HepG2 (cell line): ENCODE measurements around the gene TTK. TPM values are rescaled to one million over a fixed set of nuclear protein-coding genes. Genes with fewer than 3 reads are reported as not detected.
A peak's percentile ranks its signal among the peaks of the same experiment; 100 is the strongest.

Source experiments
- ARID2 ChIP-seq: sonication (generic); formaldehyde crosslinking; IDR thresholded peaks from 2 replicates; pipeline ENCODE4 v1.8.1; 2022; ENCODE audit warnings: mild to moderate bottlenecking, missing genetic modification reagents, borderline replicate concordance
- BCL6 ChIP-seq: IDR thresholded peaks from 2 replicates; pipeline ENCODE4 v1.6.1; 2016; ENCODE audit warnings: missing genetic modification reagents, missing compliant biosample characterization
- CCDC6 ChIP-seq: sonication (generic); formaldehyde crosslinking; IDR thresholded peaks from 2 replicates; pipeline ENCODE4 v1.8.1; 2022; ENCODE audit warnings: mild to moderate bottlenecking, missing genetic modification reagents, moderate library complexity
- CREM ChIP-seq, 2 experiments: sonication (generic) in 1 of 2; formaldehyde crosslinking in 1 of 2; IDR thresholded peaks; 2 replicates each; pipeline versions ENCODE4 v1.4.0 to v1.6.1; 2016 to 2020; ENCODE audit warnings: antibody characterized with exemption in 1 of 2, mild to moderate bottlenecking in 1 of 2, missing genetic modification reagents in 1 of 2
- HDAC1 ChIP-seq: sonication (generic); formaldehyde crosslinking; IDR thresholded peaks from 2 replicates; pipeline ENCODE4 v1.5.1; 2020; ENCODE audit warnings: mild to moderate bottlenecking, missing genetic modification reagents
- NFIC ChIP-seq: IDR thresholded peaks from 2 replicates; pipeline ENCODE4 v1.6.1; 2012; ENCODE audit warnings: mild to moderate bottlenecking, low read length, inconsistent platforms
- NFRKB ChIP-seq: fragments of 450-650 bp; IDR thresholded peaks from 2 replicates; pipeline ENCODE4 v1.6.1; 2017
- NR3C1 ChIP-seq: sonication (generic); formaldehyde crosslinking; IDR thresholded peaks from 2 replicates; pipeline ENCODE4 v1.4.0; 2020; ENCODE audit warnings: missing genetic modification reagents
- SAP130 ChIP-seq: IDR thresholded peaks from 2 replicates; pipeline ENCODE4 v1.6.1; 2016; ENCODE audit warnings: low read depth
- SUZ12 ChIP-seq: fragments of 150-350 bp; IDR thresholded peaks from 2 replicates; pipeline ENCODE4 v1.6.1; 2014; ENCODE audit warnings: low read depth, low read length
- THYN1 ChIP-seq: sonication (generic); formaldehyde crosslinking; IDR thresholded peaks from 2 replicates; pipeline ENCODE4 v1.8.1; 2023; ENCODE audit warnings: low read depth, mild to moderate bottlenecking, moderate library complexity, missing genetic modification reagents, borderline replicate concordance
- ZC3H13 ChIP-seq: sonication (generic); formaldehyde crosslinking; IDR thresholded peaks from 2 replicates; pipeline ENCODE4 v1.8.1; 2023; ENCODE audit warnings: mild to moderate bottlenecking, missing genetic modification reagents, moderate library complexity
- ZFX ChIP-seq: sonication (generic); formaldehyde crosslinking; IDR thresholded peaks from 2 replicates; pipeline ENCODE4 v1.4.0; 2020; ENCODE audit warnings: mild to moderate bottlenecking, low read depth, missing genetic modification reagents, moderate library complexity
- ZNF556 ChIP-seq: sonication (generic); formaldehyde crosslinking; IDR thresholded peaks from 2 replicates; pipeline ENCODE4 v1.4.0; 2020; ENCODE audit warnings: mild to moderate bottlenecking, missing genetic modification reagents, borderline replicate concordance
- ZNF570 ChIP-seq: sonication (generic); formaldehyde crosslinking; IDR thresholded peaks from 2 replicates; pipeline ENCODE4 v1.4.0; 2020; ENCODE audit warnings: mild to moderate bottlenecking, missing genetic modification reagents, borderline replicate concordance
- polyA plus RNA-seq, 8 experiments: library from polyadenylated mRNA; depleted of rRNA in 3 of 8; stranded (reverse) in 7 of 8; unstranded in 1 of 8; fragments of >200 nt; fragmentation: Illumina TruSeq in 4 of 8; extraction: Trizol in 4 of 8; gene quantifications; 2 replicates each; pipeline versions ENCODE4 v1.2.1 to v1.2.3, GENCODE V29; 2011 to 2016; ENCODE audit warnings: low read depth in 4 of 8, missing spikeins in 1 of 8, mixed read lengths in 1 of 8; ENCODE audit not compliant: insufficient read depth in 1 of 8
- total RNA-seq, 5 experiments: library from RNA; depleted of rRNA; stranded (reverse); fragments of >200 nt; fragmentation: Illumina TruSeq; extraction: Trizol; gene quantifications; 2 replicates each; pipeline ENCODE4 v1.2.3, GENCODE V29; 2016; ENCODE audit warnings: low read depth in 1 of 5
- TF ChIP-seq, protein P1 (sequence below): sonication (generic); formaldehyde crosslinking; IDR thresholded peaks from 2 replicates; pipeline ENCODE4 v1.5.1; 2020; ENCODE audit warnings: missing genetic modification reagents, mild to moderate bottlenecking, borderline replicate concordance
- TF ChIP-seq, protein P2 (sequence below): sonication (generic); formaldehyde crosslinking; IDR thresholded peaks from 2 replicates; pipeline ENCODE4 v1.4.0; 2020; ENCODE audit warnings: mild to moderate bottlenecking, missing genetic modification reagents, borderline replicate concordance
- TF ChIP-seq, protein P3 (sequence below): IDR thresholded peaks from 2 replicates; pipeline ENCODE4 v1.4.0; 2020; ENCODE audit warnings: mild to moderate bottlenecking, missing genetic modification reagents

The TTK gene
- total and polyA plus RNA-seq, 2 of the 13 experiments (the other 11 are each of a cell fraction or from before 2014, with no cell fraction given), result 8.6 to 33.2 TPM

DNA sequence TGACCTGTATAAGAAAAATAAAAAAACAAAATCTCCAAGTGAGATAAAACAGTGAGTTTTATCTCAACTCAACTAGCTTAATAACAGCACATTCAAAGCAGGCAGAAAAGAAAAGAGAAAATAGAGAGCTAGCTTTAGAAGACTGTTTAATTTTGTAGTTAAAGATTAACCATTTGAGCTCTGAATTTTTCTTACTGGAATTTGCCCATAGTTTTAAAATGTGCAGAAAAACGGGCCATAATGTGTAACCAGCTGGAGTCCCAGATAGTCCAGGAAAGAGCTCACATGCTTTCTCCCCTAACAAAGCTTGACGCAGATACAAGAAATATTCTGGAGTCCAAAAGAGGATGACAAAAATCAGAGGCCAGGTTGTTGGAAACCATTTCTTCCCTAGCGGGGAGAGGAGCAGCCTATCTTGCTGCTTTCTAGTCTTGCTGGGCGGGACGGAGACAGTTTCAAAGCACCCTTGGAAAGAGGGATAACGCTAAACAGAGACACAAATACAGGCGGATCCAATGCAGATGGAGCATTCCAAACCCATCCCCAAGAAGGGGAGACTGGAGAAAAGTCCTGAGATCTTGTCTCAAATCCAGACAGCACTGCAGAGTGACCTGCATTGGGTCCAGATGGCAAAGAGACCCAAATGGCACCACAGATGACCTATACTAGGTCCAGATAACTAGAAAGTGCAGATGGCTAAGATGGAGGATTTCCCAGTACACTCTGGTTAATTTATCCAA lies 16.1 kb downstream of the TTK start (continued):
- TF ChIP-seq, protein P1, sequence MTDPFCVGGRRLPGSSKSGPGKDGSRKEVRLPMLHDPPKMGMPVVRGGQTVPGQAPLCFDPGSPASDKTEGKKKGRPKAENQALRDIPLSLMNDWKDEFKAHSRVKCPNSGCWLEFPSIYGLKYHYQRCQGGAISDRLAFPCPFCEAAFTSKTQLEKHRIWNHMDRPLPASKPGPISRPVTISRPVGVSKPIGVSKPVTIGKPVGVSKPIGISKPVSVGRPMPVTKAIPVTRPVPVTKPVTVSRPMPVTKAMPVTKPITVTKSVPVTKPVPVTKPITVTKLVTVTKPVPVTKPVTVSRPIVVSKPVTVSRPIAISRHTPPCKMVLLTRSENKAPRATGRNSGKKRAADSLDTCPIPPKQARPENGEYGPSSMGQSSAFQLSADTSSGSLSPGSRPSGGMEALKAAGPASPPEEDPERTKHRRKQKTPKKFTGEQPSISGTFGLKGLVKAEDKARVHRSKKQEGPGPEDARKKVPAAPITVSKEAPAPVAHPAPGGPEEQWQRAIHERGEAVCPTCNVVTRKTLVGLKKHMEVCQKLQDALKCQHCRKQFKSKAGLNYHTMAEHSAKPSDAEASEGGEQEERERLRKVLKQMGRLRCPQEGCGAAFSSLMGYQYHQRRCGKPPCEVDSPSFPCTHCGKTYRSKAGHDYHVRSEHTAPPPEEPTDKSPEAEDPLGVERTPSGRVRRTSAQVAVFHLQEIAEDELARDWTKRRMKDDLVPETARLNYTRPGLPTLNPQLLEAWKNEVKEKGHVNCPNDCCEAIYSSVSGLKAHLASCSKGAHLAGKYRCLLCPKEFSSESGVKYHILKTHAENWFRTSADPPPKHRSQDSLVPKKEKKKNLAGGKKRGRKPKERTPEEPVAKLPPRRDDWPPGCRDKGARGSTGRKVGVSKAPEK, result no peak
- TF ChIP-seq, protein P2, sequence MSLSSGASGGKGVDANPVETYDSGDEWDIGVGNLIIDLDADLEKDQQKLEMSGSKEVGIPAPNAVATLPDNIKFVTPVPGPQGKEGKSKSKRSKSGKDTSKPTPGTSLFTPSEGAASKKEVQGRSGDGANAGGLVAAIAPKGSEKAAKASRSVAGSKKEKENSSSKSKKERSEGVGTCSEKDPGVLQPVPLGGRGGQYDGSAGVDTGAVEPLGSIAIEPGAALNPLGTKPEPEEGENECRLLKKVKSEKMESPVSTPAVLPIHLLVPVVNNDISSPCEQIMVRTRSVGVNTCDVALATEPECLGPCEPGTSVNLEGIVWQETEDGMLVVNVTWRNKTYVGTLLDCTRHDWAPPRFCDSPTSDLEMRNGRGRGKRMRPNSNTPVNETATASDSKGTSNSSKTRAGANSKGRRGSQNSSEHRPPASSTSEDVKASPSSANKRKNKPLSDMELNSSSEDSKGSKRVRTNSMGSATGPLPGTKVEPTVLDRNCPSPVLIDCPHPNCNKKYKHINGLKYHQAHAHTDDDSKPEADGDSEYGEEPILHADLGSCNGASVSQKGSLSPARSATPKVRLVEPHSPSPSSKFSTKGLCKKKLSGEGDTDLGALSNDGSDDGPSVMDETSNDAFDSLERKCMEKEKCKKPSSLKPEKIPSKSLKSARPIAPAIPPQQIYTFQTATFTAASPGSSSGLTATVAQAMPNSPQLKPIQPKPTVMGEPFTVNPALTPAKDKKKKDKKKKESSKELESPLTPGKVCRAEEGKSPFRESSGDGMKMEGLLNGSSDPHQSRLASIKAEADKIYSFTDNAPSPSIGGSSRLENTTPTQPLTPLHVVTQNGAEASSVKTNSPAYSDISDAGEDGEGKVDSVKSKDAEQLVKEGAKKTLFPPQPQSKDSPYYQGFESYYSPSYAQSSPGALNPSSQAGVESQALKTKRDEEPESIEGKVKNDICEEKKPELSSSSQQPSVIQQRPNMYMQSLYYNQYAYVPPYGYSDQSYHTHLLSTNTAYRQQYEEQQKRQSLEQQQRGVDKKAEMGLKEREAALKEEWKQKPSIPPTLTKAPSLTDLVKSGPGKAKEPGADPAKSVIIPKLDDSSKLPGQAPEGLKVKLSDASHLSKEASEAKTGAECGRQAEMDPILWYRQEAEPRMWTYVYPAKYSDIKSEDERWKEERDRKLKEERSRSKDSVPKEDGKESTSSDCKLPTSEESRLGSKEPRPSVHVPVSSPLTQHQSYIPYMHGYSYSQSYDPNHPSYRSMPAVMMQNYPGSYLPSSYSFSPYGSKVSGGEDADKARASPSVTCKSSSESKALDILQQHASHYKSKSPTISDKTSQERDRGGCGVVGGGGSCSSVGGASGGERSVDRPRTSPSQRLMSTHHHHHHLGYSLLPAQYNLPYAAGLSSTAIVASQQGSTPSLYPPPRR (CRISPR knock-in tag), result no peak
- TF ChIP-seq ZNF556 (CRISPR knock-in tag) (no peak), HDAC1 (CRISPR knock-in tag) (0 out of 2 replicates have a peak, but pooled peaks have one; percentile 21), THYN1 (CRISPR knock-in tag) (no peak), ZNF570 (CRISPR knock-in tag) (no peak), CREM (IDR thresholded peaks at IDR 0.05) (no peak), CREM (CRISPR knock-in tag; IDR thresholded peaks at IDR 0.05) (no peak), SAP130 (no peak), CCDC6 (CRISPR knock-in tag) (no peak), ARID2 (CRISPR knock-in tag) (no peak), NFIC (no peak), NFRKB (no peak), SUZ12 (no peak), ZC3H13 (CRISPR knock-in tag) (no peak), NR3C1 (CRISPR knock-in tag) (no peak), ZFX (CRISPR knock-in tag) (no peak), BCL6 (CRISPR knock-in tag) (peak; percentile 34; the same call in 1 of the 2 replicates)
- TF ChIP-seq, protein P3, sequence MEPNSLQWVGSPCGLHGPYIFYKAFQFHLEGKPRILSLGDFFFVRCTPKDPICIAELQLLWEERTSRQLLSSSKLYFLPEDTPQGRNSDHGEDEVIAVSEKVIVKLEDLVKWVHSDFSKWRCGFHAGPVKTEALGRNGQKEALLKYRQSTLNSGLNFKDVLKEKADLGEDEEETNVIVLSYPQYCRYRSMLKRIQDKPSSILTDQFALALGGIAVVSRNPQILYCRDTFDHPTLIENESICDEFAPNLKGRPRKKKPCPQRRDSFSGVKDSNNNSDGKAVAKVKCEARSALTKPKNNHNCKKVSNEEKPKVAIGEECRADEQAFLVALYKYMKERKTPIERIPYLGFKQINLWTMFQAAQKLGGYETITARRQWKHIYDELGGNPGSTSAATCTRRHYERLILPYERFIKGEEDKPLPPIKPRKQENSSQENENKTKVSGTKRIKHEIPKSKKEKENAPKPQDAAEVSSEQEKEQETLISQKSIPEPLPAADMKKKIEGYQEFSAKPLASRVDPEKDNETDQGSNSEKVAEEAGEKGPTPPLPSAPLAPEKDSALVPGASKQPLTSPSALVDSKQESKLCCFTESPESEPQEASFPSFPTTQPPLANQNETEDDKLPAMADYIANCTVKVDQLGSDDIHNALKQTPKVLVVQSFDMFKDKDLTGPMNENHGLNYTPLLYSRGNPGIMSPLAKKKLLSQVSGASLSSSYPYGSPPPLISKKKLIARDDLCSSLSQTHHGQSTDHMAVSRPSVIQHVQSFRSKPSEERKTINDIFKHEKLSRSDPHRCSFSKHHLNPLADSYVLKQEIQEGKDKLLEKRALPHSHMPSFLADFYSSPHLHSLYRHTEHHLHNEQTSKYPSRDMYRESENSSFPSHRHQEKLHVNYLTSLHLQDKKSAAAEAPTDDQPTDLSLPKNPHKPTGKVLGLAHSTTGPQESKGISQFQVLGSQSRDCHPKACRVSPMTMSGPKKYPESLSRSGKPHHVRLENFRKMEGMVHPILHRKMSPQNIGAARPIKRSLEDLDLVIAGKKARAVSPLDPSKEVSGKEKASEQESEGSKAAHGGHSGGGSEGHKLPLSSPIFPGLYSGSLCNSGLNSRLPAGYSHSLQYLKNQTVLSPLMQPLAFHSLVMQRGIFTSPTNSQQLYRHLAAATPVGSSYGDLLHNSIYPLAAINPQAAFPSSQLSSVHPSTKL (CRISPR knock-in tag), result no peak; the same call in 1 of the 2 replicates
